ENCODE measurements around the gene TMEM35B.
"Not testable (repeated sequence)": the region's sequence is repeated elsewhere in the genome, so short reads cannot be mapped to it uniquely, and the experiment has no call there.

Gene TMEM35B

DNA sequence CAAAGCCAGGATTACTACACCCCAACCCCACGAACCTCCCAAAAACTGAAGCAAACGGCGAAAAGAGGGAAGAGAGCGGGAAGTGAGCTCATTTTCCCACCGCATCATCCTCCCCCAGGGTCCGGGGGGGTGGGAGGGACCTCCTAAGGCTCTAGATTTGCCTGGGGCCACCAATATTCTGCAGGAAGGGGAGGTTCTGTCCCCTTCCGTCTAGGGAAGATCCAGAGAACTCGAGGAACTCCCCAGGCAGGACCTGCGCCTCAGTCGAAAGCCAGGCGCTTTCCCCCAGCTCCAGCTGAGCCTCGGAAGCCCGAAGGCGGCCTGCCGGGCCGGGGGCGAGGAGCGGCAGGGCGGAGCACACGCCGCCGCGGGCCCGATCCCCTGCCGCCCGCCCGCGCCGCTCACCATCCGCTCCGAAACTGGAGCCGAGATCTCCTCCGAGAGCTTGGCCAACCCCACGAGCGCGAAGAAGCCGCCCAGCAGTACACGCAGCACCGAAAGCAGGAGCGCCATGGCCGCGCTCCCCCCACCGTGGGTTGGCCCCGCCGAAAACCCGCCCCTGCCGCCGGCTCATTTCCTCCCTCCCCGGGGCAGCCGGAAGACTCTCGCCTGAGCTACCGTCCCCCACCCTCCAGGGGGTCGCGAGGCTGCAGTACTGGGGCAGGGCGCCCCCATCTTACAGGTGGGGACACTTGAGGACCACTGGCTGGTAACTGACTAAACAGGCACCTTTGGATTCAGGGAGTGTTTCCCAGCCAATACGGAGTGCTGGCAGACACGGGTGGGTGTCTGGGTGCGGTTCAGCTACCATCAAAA, at the start of gene TMEM35B:
Gene TMEM35B (minus strand): TSS at position 555 of the 816 bp plus-strand sequence. CDS start 42 bp downstream, at position 513.
- peak; percentile 69 for DNase-seq (ENCODE audit: low spot score)

DNA sequence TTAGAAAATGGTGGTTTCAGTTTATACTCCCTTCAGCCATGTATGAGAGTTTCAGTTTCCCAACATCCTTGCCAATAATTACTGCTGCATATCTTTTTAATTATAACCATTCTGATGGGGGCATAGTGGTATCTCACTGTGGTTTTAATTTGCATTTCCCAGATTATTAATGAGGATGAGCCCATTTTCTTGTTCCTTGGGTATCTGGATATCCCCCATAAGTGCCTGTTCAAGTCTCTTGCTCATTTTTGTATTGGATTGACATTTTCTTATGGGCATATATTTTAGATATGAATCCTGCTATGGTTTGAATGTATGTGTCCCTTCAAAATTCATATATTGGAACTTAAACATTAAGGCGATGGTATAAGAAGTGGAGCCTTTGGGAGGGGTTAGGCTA, 48.2 kb upstream of the TMEM35B start:
- no peak for DNase-seq (ENCODE audit: low spot score)

DNA sequence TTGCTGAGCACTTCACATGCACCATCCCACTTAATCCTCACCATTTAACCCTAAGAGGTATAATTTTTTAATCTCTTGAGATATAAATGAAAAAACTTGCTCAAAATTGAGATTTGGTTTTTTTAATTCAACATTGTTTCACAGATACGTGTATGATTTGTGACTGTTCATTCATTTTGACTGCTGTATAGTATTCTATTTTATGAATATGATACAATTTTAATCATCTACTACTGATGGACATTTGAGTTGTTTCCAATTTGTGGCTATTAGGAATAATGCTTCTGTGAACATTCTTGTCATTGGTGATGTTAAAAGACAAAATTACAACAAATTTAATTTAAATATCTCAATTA, 47.2 kb upstream of the TMEM35B start:
- no peak for DNase-seq (ENCODE audit: low spot score)

DNA sequence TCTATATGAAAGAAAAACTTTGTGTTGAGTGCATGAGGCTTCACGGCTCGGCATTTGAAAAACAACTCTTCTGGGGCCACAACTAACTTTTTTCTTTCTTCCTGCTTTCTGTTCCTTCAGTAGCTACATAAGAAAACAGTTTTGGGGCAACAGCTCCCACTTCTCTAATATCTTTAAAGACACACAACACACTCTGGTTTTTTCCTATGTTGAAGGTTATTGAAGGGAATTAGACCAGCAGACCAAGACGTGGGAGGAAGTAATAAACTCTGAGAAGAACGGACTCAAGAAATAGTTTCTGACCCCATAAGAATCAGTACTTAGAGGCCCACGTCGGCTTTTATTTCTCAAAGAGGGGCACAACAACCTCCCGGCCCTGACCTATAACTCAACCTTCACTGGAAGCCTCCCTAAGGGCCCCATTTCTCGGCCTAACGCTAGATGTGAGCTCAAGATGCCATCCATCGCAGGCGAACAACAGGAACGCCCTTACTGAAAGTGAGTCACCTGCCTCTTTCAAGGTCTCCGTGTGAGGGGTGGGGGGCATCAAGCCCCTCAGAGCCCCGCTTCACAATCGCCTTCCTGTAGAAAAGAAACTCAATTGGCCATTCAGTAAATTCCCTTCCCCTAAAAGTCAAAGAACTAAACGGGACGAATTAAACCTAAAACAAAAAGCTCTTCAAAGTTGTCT, 45.8 kb upstream of the TMEM35B start:
- peak; percentile 43 for DNase-seq (ENCODE audit: low spot score)

DNA sequence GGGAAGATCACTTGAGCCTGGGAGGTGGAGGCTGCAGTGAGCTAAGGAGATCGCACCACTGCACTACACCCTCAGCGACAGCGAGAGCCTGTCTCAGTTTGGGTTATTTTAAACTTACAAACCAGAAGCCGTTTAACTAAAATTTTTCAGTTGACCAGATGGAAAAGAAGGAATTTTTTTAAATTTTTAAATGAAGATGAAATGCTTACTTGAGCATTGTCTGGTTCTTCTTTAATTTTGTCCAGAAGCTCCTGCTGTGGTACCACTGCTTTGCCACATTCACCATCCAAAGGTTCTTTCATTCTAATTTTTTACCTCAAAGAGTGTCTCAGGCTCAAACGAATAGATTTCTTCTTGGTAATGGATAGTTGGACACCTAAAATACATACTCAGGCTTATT, 45.2 kb upstream of the TMEM35B start:
- DNase-seq (ENCODE audit: low spot score) = no peak

DNA sequence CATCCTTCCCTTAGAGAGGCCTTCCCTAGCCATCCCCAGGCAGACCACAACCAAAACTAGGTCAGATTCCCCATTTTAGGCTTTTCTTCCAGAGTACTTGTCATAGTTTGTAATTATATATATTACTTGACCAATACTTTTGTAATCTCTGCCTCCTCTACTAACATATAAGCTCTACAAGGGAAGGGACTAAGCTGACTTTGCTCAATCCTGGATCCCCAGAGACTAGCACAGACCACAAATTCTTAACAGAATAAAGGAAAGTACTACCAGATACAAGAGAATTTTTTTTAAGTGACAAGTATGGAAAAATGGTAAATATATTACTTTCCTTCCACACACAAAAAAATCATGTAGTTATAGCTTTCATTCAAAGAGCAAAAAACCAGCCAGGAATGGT, 44.6 kb upstream of the TMEM35B start:
- DNase-seq (ENCODE audit: low spot score) = peak; percentile 7

DNA sequence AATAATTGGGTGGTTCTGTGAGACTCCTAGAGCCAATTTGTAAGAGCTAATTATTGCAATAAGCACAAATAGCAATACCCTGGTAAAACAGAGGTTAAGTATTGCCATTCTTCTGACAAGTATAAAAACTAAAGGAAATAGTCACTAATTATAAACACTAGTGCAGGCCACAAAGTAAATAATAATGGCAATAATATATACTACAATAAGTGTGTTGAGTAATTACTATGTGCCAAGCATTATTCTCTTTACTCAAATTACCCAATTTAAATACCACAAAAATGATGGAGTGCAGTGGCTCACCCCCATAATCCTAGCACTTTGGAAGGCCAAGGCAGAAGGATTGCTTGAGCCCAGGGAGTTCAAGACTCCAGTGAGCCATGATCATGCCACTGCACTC, 31.3 kb upstream of the TMEM35B start:
- no peak for DNase-seq (ENCODE audit: low spot score)

DNA sequence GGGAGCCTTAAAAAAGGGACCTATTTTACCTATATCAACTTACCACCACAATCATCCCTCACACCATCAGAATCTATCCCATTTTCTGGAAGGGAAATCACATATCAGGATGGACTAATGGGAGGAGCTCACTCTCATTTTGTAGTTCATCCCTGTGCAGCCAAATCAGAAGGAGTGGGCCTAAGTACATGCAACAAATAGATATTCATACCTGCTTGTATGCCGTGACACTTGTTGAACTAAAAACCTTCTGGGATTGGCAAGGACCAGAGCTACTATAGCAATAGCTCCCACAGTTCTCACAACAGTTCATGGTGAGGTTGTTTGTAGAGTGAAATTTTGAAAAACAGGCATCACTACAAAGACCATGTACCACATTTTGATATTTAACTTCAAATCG, 29.3 kb upstream of the TMEM35B start:
- no peak for DNase-seq (ENCODE audit: low spot score)

DNA sequence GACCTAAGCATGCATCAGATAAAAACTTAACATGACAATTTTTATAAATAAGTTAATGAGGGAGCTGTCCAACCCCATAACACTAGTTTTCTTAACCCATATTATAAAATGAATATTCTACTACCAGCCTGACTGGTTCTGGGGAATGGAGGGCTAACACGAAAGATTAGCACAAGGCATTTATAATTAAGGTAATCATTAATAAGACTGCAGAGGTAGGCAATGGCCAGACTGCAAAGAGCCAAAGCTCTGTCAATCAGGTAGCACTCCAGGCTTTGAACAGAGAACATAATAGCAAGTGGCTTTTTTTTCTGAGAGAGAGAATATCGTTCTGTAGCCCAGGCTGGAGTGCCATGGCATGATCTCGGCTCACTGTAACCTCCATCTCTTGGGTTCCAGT, 20.6 kb upstream of the TMEM35B start:
- DNase-seq (ENCODE audit: low spot score) = no peak

DNA sequence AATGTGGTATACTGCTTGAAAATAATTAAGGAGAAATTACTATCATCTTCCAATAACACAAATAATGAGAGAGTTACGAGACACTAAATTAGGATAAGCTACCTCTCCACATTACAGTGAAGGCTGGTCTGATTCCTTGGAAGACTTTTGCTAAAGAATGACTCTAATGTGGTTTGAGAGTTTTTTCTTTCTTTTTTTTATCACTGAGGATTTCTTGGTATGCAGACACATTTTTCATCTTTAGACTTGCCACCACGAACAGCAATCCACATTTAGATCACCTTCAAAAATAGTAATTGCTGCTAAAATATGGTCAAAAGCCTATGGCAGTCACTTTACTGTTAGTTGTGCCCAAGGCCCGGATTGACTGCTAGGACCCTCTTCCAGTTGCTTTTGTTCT, 16.6 kb upstream of the TMEM35B start:
- DNase-seq (ENCODE audit: low spot score) = no peak

DNA sequence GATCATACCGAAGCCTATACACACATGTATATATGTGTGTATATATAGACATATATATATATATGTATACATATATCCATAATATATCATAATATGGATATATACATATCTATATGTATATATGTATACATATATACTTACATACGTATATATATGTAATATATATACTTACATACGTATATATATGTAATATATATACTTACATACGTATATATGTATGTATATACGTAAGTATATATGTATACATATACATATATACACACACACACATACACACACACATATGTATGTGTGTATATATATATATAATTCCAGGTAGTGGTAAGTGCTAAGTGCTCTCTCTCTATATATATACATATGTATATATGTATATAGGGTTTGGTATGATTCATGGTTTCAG, 9.7 kb upstream of the TMEM35B start:
- no peak for DNase-seq (ENCODE audit: low spot score)

DNA sequence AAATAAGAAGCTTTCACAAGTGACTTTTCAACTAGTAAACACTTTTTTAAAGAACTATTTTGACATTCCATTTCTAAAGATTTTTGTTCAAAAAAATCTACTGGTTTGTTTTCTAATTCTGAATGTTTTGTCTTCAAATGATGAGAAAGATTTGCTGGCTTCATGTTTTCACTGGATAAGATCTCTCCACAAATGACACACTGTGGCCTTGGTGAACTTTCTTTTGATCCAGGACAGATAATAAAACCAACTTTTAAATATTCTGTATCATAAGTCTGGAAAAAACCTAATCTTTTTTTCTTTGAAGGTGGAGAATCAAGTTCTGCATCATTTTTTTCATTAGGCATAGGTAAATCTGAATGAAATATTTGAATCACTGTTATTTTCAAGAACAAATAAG, 3.4 kb upstream of the TMEM35B start:
- DNase-seq (ENCODE audit: low spot score) = no peak

DNA sequence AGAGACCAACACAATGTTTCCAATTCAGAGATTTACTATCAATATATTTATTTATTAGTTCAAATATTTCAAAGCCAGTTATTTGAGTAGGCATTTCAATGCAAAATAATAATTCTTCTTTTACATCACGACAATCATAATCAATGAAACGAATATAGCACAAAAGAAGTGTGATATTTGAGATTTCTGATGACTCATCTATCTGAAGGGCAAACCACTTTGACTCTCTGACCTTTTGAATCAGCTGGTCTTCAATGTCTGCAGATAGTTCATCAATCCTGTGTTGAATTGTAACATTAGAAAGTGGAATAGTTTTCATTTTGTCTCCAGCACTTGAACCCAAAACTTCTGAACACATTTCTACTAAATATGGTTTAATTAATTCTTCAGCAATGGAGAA, 3.0 kb upstream of the TMEM35B start:
- no peak for DNase-seq (ENCODE audit: low spot score)

DNA sequence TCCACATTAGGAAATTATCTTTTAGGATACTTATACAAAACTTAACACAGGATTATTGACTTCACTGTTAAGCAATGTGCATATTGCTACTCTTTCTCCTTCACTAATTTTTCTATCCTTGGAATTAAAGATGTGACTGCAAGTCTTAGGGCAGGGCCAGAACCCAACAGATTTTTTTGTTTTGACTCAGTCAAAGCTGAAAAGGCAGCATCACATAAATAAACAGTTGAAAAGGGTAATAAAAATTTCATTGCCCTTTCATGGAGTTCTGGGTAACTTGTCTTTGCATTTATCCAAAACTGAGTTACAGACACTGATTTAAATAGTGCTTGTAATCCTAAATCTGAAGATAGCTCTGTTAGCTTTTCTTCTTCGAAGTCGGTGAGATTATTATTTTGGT, 1.9 kb upstream of the TMEM35B start:
- no peak for DNase-seq (ENCODE audit: low spot score)

DNA sequence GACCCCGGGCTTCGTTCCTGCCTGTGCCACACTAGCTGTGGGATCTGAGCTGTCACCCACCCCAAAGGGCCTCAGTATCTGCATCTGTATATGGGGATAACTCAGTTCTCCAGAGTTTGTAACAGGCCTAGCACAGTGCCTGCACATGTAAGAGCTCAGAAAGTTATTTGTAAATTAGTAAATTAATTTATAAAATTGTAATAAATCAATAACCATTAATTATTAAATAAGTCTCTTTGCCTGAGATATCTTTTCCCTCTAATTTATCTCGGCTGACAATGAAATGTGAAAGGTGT, 410 bp upstream of the TMEM35B start:
- DNase-seq (ENCODE audit: low spot score) = not testable (repeated sequence)

DNA sequence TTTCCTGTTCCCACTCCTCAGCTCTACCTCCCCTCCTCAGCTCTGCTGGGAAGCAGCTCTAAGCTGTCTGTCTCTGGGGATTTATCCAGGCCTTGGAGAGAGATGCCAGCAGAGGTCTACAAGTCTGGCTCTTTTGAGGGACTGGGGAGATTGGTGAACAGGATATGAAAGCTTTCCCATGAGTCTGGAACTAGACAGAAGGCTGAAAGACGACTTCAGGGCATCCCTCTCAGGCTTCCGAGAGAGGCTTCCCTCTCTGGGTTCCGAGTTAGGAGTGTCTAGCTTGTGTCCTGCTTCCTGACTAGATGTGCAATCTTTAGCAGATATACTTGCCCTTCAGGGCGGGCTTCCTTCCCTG, 733 bp downstream of the TMEM35B start:
- peak; percentile 34 for DNase-seq (ENCODE audit: low spot score)

DNA sequence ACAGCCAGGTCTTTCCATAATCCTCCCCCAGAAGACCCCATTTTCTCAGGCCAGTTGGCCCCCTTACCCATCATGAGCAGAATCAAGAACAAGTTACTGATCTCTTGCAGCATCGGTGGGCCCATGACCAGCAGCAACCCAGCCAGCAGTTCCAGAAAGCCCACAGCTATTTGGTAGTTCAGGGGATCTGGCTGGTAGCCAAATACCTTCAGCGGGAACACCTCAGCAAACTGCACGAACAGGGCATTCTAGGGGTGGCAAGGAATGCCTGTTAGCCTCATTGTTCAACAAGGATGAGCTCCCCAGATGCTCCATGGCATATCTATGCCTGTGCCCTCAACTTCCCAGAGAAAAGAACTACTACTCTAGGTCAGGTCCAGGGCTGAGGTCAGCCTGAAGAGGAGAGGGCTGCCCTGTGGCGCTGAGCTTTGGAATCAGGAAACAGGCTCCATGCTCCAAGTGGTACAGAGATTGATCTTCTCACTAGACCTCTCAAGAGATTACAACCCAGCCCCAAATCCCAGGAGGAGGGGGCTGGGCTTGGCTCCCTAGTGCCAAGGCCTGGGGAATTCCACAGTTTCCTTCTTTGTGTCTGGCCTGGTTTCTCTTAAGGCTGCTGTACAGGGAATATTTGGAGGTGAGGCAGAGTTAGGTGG, 1.3 kb downstream of the TMEM35B start:
- no peak for DNase-seq (ENCODE audit: low spot score)

DNA sequence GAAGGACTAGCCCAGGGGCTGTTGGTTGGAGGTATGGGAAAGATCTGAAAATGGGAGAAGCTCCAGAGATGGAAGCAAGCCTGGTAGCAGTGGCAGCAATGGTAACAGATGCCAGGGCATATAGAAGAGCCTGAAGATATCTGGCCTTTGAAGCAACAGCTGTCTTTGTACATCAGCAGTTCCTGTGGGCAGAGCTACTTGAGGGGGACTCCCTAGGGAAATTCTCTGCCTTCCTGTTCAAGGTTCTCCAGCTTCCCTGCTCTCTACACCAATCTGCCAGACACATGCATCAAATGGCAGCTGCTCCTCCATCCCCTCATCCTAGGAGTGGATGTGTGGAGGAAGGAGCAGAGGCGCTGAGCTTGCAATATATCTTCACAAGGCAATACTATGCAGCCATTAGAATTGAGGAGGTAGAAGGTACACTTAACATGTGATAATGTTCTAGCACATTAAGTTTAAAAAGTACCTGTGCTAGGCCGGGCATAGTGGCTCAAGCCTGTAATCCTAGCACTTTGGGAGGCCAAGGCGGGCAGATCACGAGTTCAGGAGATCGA, 2.2 kb downstream of the TMEM35B start:
- DNase-seq (ENCODE audit: low spot score) = no peak

DNA sequence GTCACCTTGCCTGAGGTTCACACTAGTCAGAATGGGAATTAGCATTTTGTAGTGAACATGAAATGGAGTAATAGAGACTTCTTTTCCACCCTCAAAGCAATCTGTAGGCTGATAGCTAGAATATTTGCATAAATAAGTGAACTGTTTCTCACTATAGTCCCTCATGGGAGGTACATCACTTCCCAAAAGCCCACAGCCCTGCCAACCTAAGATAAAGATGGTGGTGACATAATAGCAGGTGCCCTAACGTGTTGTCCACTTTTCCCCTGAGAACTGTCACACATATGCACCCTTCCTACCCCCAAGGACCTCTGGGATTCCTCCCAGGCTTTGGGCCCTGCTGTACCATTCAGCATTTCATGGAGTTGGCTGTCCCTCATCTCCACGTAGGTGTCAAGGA, 4.4 kb downstream of the TMEM35B start:
- no peak for DNase-seq (ENCODE audit: low spot score)

DNA sequence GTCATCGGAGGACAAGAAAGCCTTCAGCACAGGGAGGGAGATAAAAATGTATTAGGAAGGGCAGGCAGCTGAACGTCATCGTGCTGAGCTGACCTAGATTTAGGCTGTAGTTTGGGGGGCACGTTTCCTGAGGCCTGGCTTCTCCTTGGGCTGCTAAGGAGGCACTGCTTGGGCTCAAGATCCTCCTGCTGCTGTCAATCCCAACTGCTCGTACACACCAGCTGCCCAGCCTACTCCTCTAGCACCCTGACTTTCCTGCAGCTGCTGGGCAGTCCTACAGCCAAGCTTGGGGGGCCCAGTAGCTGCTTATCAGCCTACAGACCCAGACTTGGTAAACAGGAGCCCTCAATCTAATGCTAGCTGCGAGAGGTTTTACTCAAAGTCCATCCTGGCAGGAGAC, 6.2 kb downstream of the TMEM35B start:
- no peak for DNase-seq (ENCODE audit: low spot score)

DNA sequence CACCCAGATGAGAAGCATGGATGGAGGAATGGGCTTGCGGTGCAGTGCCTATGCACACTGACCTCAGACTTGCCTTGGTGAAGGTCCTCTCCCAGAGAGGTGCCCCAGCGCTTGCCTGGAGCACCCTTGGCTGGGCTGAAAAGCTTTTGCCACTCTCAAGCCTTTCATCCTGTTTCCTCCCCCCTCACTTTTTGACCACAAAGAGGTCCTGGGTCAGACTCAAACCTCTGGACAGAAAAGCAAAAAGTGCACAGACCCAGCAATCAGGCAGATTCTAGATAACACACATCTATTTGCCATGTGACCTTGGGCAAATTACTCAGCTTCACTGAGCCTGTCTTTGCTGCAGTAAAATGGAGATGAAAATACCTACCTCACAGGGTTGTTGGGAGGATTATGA, 7.3 kb downstream of the TMEM35B start:
- no peak for DNase-seq (ENCODE audit: low spot score)

DNA sequence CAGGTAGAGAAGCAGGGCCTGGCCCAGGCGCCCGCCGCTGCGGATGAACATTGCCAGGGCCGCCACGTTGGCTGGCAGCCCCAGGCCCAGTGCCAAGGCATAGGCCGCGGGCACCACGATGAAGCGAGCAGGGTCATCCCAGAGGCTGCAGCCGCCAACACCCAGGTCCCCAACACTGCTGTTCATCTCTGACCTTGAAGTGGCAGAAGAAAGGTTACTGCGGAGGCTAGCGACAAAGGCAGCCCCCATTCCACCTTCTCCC, 8.0 kb downstream of the TMEM35B start:
- DNase-seq (ENCODE audit: low spot score) = no peak

DNA sequence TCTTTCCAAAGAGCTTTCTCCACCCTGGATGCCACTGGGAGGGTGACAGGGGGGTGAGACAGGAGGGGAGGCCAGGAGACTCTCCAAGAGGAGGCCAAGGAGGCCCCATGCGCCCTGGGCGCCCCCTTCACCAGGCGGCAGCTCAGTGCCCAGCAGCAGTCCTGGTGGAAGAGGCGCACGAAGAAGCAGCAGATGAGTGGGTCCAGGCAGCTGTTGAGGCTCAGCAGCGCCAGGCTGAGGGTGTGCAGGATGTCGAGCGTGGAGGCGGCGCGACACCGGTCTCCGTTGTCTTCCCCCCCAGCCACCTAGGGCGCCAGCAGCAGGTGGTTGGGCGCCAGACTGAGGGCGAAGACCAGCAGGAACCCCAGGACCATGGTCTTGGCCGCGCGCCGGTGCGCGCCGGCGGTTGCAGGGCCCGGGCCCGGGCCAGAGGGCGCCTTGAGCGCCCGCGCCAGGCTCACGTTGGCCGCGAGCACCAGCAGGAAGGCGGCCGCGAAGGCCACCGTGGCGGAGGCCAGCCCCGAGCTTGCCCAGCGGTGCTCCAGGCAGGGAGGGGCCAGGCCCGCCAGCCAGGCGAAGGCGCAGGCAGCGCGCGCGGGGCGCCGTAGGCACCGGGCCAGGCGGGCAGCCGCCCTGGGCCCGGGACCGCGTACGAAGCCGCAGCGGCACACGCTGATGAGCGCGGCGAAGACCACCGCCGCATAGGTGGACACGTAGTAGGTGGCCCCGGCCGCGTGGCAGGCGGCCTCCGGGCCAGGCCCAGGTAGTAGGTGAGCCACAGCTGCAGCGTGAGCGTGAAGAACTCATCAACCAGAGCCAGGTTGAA, 8.6 kb downstream of the TMEM35B start:
- no peak for DNase-seq (ENCODE audit: low spot score)
